ENCODE measurements around the gene LRFN3. TPM values are rescaled to one million over a fixed set of nuclear protein-coding genes. Genes with fewer than 3 reads are reported as not detected.

LRFN3 gene
- total and polyA plus RNA-seq, 2 of the 13 experiments (the other 11 are each of a cell fraction or from before 2014, with no cell fraction given) = 0.74 to 1.6 TPM

GRCh38 chr19:35931161-35931873, 4.9 kb upstream of the LRFN3 start (continued):
- TF ChIP-seq, protein P1, sequence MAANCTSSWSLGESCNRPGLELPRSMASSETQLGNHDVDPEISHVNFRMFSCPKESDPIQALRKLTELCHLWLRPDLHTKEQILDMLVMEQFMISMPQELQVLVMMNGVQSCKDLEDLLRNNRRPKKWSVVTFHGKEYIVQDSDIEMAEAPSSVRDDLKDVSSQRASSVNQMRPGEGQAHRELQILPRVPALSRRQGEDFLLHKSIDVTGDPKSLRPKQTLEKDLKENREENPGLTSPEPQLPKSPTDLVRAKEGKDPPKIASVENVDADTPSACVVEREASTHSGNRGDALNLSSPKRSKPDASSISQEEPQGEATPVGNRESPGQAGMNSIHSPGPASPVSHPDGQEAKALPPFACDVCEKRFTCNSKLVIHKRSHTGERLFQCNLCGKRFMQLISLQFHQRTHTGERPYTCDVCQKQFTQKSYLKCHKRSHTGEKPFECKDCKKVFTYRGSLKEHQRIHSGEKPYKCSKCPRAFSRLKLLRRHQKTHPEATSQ (CRISPR knock-in tag; IDR thresholded peaks at IDR 0.05; ENCODE audit: borderline replicate concordance) = no peak; the same call in 1 of the 2 replicates
- no peak for TF ChIP-seq RNF219 (CRISPR knock-in tag; IDR thresholded peaks at IDR 0.05)
- TF ChIP-seq SRSF9 (IDR thresholded peaks at IDR 0.05; ENCODE audit: borderline replicate concordance, insufficient read depth, low read depth, low read length, poor library complexity, severe bottlenecking) = no peak
- TF ChIP-seq ZFAT (CRISPR knock-in tag; conservative IDR thresholded peaks at IDR 0.05) = no peak
- TF ChIP-seq TGIF2 (CRISPR knock-in tag; IDR thresholded peaks at IDR 0.05) = no peak
- TF ChIP-seq NFE2 (CRISPR knock-in tag; IDR thresholded peaks at IDR 0.05) = no peak
- no peak for TF ChIP-seq NR2F6 (IDR thresholded peaks at IDR 0.05)
- peak; percentile 71; the same call in 1 of the 2 replicates for TF ChIP-seq NR2F6 (CRISPR knock-in tag; IDR thresholded peaks at IDR 0.05)
- peak; percentile 91 for TF ChIP-seq ETV5 (CRISPR knock-in tag; IDR thresholded peaks at IDR 0.05; ENCODE audit: borderline replicate concordance)
- no peak for TF ChIP-seq ZNF879 (CRISPR knock-in tag; IDR thresholded peaks at IDR 0.05)
- TF ChIP-seq ZNF547 (CRISPR knock-in tag; IDR thresholded peaks at IDR 0.05) = no peak
- peak; percentile 89; the same call in 1 of the 2 replicates for TF ChIP-seq KDM5B (CRISPR knock-in tag; IDR thresholded peaks at IDR 0.05; ENCODE audit: borderline replicate concordance)
- TF ChIP-seq NCOR1 (IDR thresholded peaks at IDR 0.05; ENCODE audit: borderline replicate concordance, low read length) = peak; percentile 18; the same call in 1 of the 2 replicates
- TF ChIP-seq KDM3A (CRISPR knock-in tag; IDR thresholded peaks at IDR 0.05; ENCODE audit: low read depth) = peak; percentile 90; the same call in 1 of the 2 replicates
- TF ChIP-seq FOXK1 (CRISPR knock-in tag; IDR thresholded peaks at IDR 0.05; ENCODE audit: borderline replicate concordance, low read depth) = peak; percentile 88
- TF ChIP-seq ZSCAN25 (CRISPR knock-in tag; IDR thresholded peaks at IDR 0.05) = peak; percentile 62
- no peak for TF ChIP-seq ZSCAN30 (CRISPR knock-in tag; IDR thresholded peaks at IDR 0.05)
- TF ChIP-seq ZNF674 (CRISPR knock-in tag; IDR thresholded peaks at IDR 0.05; ENCODE audit: low read depth) = no peak
- peak; percentile 98 for TF ChIP-seq STAG1 (CRISPR knock-in tag; IDR thresholded peaks at IDR 0.05)
- TF ChIP-seq KLF12 (CRISPR knock-in tag; IDR thresholded peaks at IDR 0.05; ENCODE audit: borderline replicate concordance) = no peak
- TF ChIP-seq CREBL2 (CRISPR knock-in tag; IDR thresholded peaks at IDR 0.05; ENCODE audit: borderline replicate concordance) = no peak
- peak; percentile 70; the same call in 1 of the 2 replicates for TF ChIP-seq PRDM10 (CRISPR knock-in tag; IDR thresholded peaks at IDR 0.05; ENCODE audit: low read depth)
- TF ChIP-seq ATF7-NPFF (CRISPR knock-in tag; IDR thresholded peaks at IDR 0.05; ENCODE audit: low read depth) = no peak
- TF ChIP-seq JUND (CRISPR knock-in tag; IDR thresholded peaks at IDR 0.05) = 0 out of 2 replicates have a peak, but pooled peaks have one; percentile 43

Data from HepG2 (cell line).